H1 (cell line): ENCODE results near the gene OR4K2. TPM values are rescaled to one million over a fixed set of nuclear protein-coding genes. Genes with fewer than 3 reads are reported as not detected.

Source experiments
- CTCF ChIA-PET: fragments of 300-600 bp; sonication (Branson Sonifier 250); formaldehyde crosslinking; loops from one replicate; lab custom pipeline; 2021; ENCODE audit not compliant: partially characterized antibody; lab: Charles Lee
- POLR2A ChIA-PET: fragments of 300-600 bp; sonication (Branson Sonifier 250); formaldehyde crosslinking; loops from one replicate; lab custom pipeline; 2021; ENCODE audit warnings: inconsistent platforms; ENCODE audit not compliant: partially characterized antibody; lab: Charles Lee
- DNase-seq, 2 experiments: peaks; one replicate each; pipeline versions ENCODE4 v3.0.0 to v3.0.0-alpha.2; 2010 to 2022; ENCODE audit warnings: low spot score in 2 of 2, low read depth in 1 of 2, mixed read lengths in 1 of 2
- FAIRE-seq: peaks from 2 replicates; lab custom pipeline; 2011; peaks lifted over from hg19 to GRCh38; lab: Jason Lieb, UNC
- H2AFZ ChIP-seq: 2 replicates; pipeline ENCODE4 v1.8.1; 2012; ENCODE audit warnings: low read length, inconsistent platforms
- H2AK5ac ChIP-seq: 2 replicates; pipeline ENCODE4 v1.6.1; 2013; ENCODE audit warnings: low read depth, low read length
- H2BK120ac ChIP-seq: replicated peaks from 2 replicates; pipeline ENCODE3; 2013; ENCODE audit warnings: low read depth, low read length, inconsistent platforms
- H2BK12ac ChIP-seq: 2 replicates; pipeline ENCODE4 v1.6.1; 2013; ENCODE audit warnings: low read depth, low read length
- H2BK15ac ChIP-seq: 2 replicates; pipeline ENCODE4 v1.6.1; 2013; ENCODE audit warnings: low read length
- H2BK20ac ChIP-seq: 2 replicates; pipeline ENCODE4 v1.6.1; 2013; ENCODE audit warnings: low read length
- H2BK5ac ChIP-seq: 2 replicates; pipeline ENCODE4 v1.6.1; 2013; ENCODE audit warnings: low read depth, low read length
- H3K14ac ChIP-seq: 2 replicates; pipeline ENCODE4 v1.6.1; 2013; ENCODE audit warnings: inconsistent platforms; ENCODE audit not compliant: insufficient read length
- H3K18ac ChIP-seq: 2 replicates; pipeline ENCODE4 v1.6.1; 2013; ENCODE audit warnings: low read length; ENCODE audit errors: extremely low read depth
- H3K23ac ChIP-seq: 2 replicates; pipeline ENCODE4 v1.6.1; 2013; ENCODE audit warnings: inconsistent platforms; ENCODE audit not compliant: insufficient read length
- H3K23me2 ChIP-seq: 2 replicates; pipeline ENCODE4 v1.6.1; 2013; ENCODE audit warnings: low read depth, low read length
- H3K27ac ChIP-seq: 2 replicates; pipeline ENCODE4 v1.6.1; 2011; ENCODE audit warnings: low read depth, low read length, inconsistent platforms
- H3K27me3 ChIP-seq, 4 experiments: replicated peaks in 1 of 4; 1 replicate in 1 of 4; 2 replicates in 3 of 4; pipeline versions ENCODE4 v1.6.1 to v1.8.1; 2011 to 2013; ENCODE audit warnings: low read length in 3 of 4, mild to moderate bottlenecking in 3 of 4, inconsistent platforms in 2 of 4, mixed read lengths in 2 of 4, moderate library complexity in 1 of 4; ENCODE audit not compliant: control insufficient read depth in 3 of 4, insufficient read depth in 3 of 4; ENCODE audit errors: extremely low read depth in 1 of 4
- H3K36me3 ChIP-seq, 4 experiments: 2 replicates each; pipeline versions ENCODE4 v1.6.1 to v1.8.1; 2011 to 2013; ENCODE audit warnings: mild to moderate bottlenecking in 4 of 4, low read length in 3 of 4, moderate library complexity in 2 of 4, control low read depth in 1 of 4, inconsistent platforms in 1 of 4; ENCODE audit not compliant: insufficient read depth in 4 of 4, control insufficient read depth in 2 of 4
- H3K4ac ChIP-seq: replicated peaks from 2 replicates; pipeline ENCODE3; 2013; ENCODE audit warnings: low read length, low read depth, mixed read lengths, inconsistent platforms; ENCODE audit not compliant: insufficient read length
- H3K4me1 ChIP-seq, 4 experiments: replicated peaks in 1 of 4; 1 replicate in 1 of 4; 2 replicates in 3 of 4; pipeline versions ENCODE4 v1.6.1 to v1.8.1; 2011 to 2013; ENCODE audit warnings: low read length in 3 of 4, inconsistent platforms in 2 of 4, mixed read lengths in 1 of 4; ENCODE audit not compliant: insufficient read depth in 4 of 4, control insufficient read depth in 3 of 4
- H3K4me2 ChIP-seq, 2 experiments: 2 replicates each; pipeline versions ENCODE4 v1.6.1 to v1.8.1; 2011 to 2013; ENCODE audit warnings: low read depth in 2 of 2, low read length in 2 of 2, control low read depth in 1 of 2, inconsistent platforms in 1 of 2, mild to moderate bottlenecking in 1 of 2; ENCODE audit not compliant: insufficient read depth in 1 of 2
- H3K4me3 ChIP-seq, 4 experiments: fragments of 200-600, 300-600 bp in 1 of 4; sonication (generic), shearing (Covaris generic), sonication (Bioruptor Twin) in 1 of 4; 2 replicates each; pipeline versions ENCODE4 v1.5.1 to v1.8.1; 2011 to 2016; ENCODE audit warnings: low read length in 4 of 4, low read depth in 3 of 4, control low read depth in 2 of 4, inconsistent platforms in 2 of 4, mild to moderate bottlenecking in 2 of 4, mixed read lengths in 1 of 4, moderate library complexity in 1 of 4; ENCODE audit not compliant: insufficient read depth in 2 of 4; ENCODE audit errors: extremely low read depth in 1 of 4
- H3K56ac ChIP-seq: replicated peaks from 2 replicates; pipeline ENCODE3; 2013; ENCODE audit warnings: low read depth, mild to moderate bottlenecking, mixed read lengths, low read length, inconsistent platforms; ENCODE audit not compliant: insufficient read length
- H3K79me1 ChIP-seq: 2 replicates; pipeline ENCODE4 v1.6.1; 2013; ENCODE audit warnings: low read depth, low read length, control low read depth
- H3K79me2 ChIP-seq, 2 experiments: 2 replicates each; pipeline versions ENCODE4 v1.6.1 to v1.8.1; 2012 to 2013; ENCODE audit warnings: low read length in 2 of 2, mild to moderate bottlenecking in 2 of 2, inconsistent platforms in 1 of 2; ENCODE audit not compliant: insufficient read depth in 2 of 2, control insufficient read depth in 1 of 2
- H3K9ac ChIP-seq, 4 experiments: replicated peaks in 1 of 4; 1 replicate in 1 of 4; 2 replicates in 3 of 4; pipeline versions ENCODE4 v1.6.1 to v1.8.1; 2011 to 2013; ENCODE audit warnings: low read depth in 3 of 4, low read length in 3 of 4, control low read depth in 2 of 4, mild to moderate bottlenecking in 2 of 4, moderate library complexity in 2 of 4, inconsistent platforms in 1 of 4; ENCODE audit errors: extremely low read depth in 1 of 4
- H3K9me3 ChIP-seq, 2 experiments: 2 replicates each; pipeline versions ENCODE4 v1.6.1 to v1.8.1; 2012 to 2013; ENCODE audit warnings: mild to moderate bottlenecking in 2 of 2, moderate library complexity in 2 of 2, control low read depth in 1 of 2, inconsistent platforms in 1 of 2, low read depth in 1 of 2, low read length in 1 of 2, mixed read lengths in 1 of 2; ENCODE audit not compliant: insufficient read depth in 2 of 2
- H4K20me1 ChIP-seq, 2 experiments: replicated peaks in 1 of 2; 2 replicates each; pipeline versions ENCODE3 to v1.8.1; 2011 to 2013; ENCODE audit warnings: inconsistent platforms in 2 of 2, low read length in 2 of 2, mild to moderate bottlenecking in 1 of 2; ENCODE audit not compliant: insufficient read depth in 2 of 2, control insufficient read depth in 1 of 2
- H4K5ac ChIP-seq: 2 replicates; pipeline ENCODE4 v1.6.1; 2013; ENCODE audit warnings: low read length, low read depth, mixed read lengths, inconsistent platforms; ENCODE audit not compliant: insufficient read length
- H4K8ac ChIP-seq: 2 replicates; pipeline ENCODE4 v1.8.0; 2013; ENCODE audit warnings: mild to moderate bottlenecking, moderate library complexity, low read length, inconsistent platforms; ENCODE audit not compliant: insufficient read depth; ENCODE audit errors: extremely low read depth
- H4K91ac ChIP-seq: replicated peaks from 2 replicates; pipeline ENCODE3; 2013; ENCODE audit warnings: low read length, mixed read lengths, inconsistent platforms; ENCODE audit not compliant: insufficient read length
- BACH1 ChIP-seq: IDR thresholded peaks from 2 replicates; pipeline ENCODE4 v1.6.1; 2012; ENCODE audit warnings: low read length, improper control_type of control experiment
- CHD1 ChIP-seq: IDR thresholded peaks from 2 replicates; pipeline ENCODE4 v1.6.1; 2012; ENCODE audit warnings: low read depth, low read length, improper control_type of control experiment
- CTBP2 ChIP-seq: IDR thresholded peaks from 2 replicates; pipeline ENCODE4 v1.7.0; 2011; ENCODE audit warnings: borderline replicate concordance, mild to moderate bottlenecking, moderate library complexity, mixed read lengths, low read length; ENCODE audit not compliant: insufficient read depth, insufficient read length
- EZH2 ChIP-seq: fragments of 200-600 bp; sonication (generic); IDR thresholded peaks from 2 replicates; pipeline ENCODE4 v1.7.1; 2012; ENCODE audit warnings: low read depth, mild to moderate bottlenecking, moderate library complexity, low read length, inconsistent platforms; ENCODE audit not compliant: severe bottlenecking
- JUN ChIP-seq: IDR thresholded peaks from 2 replicates; pipeline ENCODE4 v1.6.1; 2011; ENCODE audit warnings: low read depth, mild to moderate bottlenecking, improper control_type of control experiment, low read length
- POU5F1 ChIP-seq: IDR thresholded peaks from 2 replicates; pipeline ENCODE4 v1.6.1; 2011; ENCODE audit warnings: low read depth, mild to moderate bottlenecking, low read length, moderate library complexity
- RBBP5 ChIP-seq: IDR thresholded peaks from 2 replicates; pipeline ENCODE4 v1.7.1; 2012; ENCODE audit warnings: low read depth, mild to moderate bottlenecking, inconsistent platforms, low read length, moderate library complexity, borderline replicate concordance
- RFX5 ChIP-seq: IDR thresholded peaks from 2 replicates; pipeline ENCODE4 v1.6.1; 2011; ENCODE audit warnings: low read depth, low read length, improper control_type of control experiment, borderline replicate concordance
- RXRA ChIP-seq: IDR thresholded peaks from 2 replicates; pipeline ENCODE4 v1.6.1; 2011; ENCODE audit warnings: low read depth, mild to moderate bottlenecking, low read length, moderate library complexity; ENCODE audit not compliant: insufficient read depth
- SIN3A ChIP-seq, 2 experiments: IDR thresholded peaks in 1 of 2; conservative IDR thresholded peaks in 1 of 2; 2 replicates each; pipeline ENCODE4 v1.6.1; 2011 to 2012; ENCODE audit warnings: low read length in 2 of 2, improper control_type of control experiment in 1 of 2, low read depth in 1 of 2, mild to moderate bottlenecking in 1 of 2
- SIX5 ChIP-seq: IDR thresholded peaks from 2 replicates; pipeline ENCODE4 v1.6.1; 2011; ENCODE audit warnings: mild to moderate bottlenecking, low read depth, low read length
- SP2 ChIP-seq: IDR thresholded peaks from 2 replicates; pipeline ENCODE4 v1.6.1; 2012; ENCODE audit warnings: mild to moderate bottlenecking, low read length, inconsistent platforms
- WGBS, 2 experiments: shearing (Covaris generic) in 1 of 2; methylation state at CpG; one replicate each; pipeline versions ENCODE4 v1.1.6 to v1.1.7; 2013 to 2015; ENCODE audit warnings: low lambda C conversion rate in 2 of 2, mixed read lengths in 2 of 2, inconsistent platforms in 1 of 2, low coverage in 1 of 2, missing lambda C conversion rate in 1 of 2; ENCODE audit not compliant: insufficient replicate concordance in 2 of 2, insufficient coverage in 1 of 2, insufficient read length in 1 of 2; ENCODE audit errors: extremely low coverage in 1 of 2, missing lambda C conversion rate in 1 of 2; 5-methylcytosine and 5-hydroxymethylcytosine counted together
- polyA plus RNA-seq, 7 experiments: library from polyadenylated mRNA; depleted of rRNA in 3 of 7; stranded (reverse) in 5 of 7; unstranded in 2 of 7; fragments of >200 nt in 5 of 7; fragments of 200-250 nt in 2 of 7; gene quantifications; 1 replicate in 5 of 7; 2 replicates in 1 of 7; 4 replicates in 1 of 7; pipeline versions ENCODE4 v1.2.1 to v1.2.3, GENCODE V29; 2011 to 2013; ENCODE audit warnings: missing spikeins in 2 of 7, mixed read lengths in 2 of 7
- total RNA-seq: library from RNA; stranded (reverse); fragmentation: NEBNext Ultra II Directional; extraction: Animal tissue kit (Norgen Biotek cat#: 25700); gene quantifications from 2 replicates; pipeline ENCODE4 v1.2.1, GENCODE V29; 2021
- TF ChIP-seq, protein P1 (sequence below): IDR thresholded peaks from 2 replicates; pipeline ENCODE4 v1.6.1; 2012; ENCODE audit warnings: low read length, inconsistent platforms

The OR4K2 gene
- total and polyA plus RNA-seq, 2 of the 8 experiments (the other 6 are each of a cell fraction or from before 2014, with no cell fraction given): not detected

GRCh38 chr14:19873178-19873577 is 1.8 kb upstream of the OR4K2 start:
- Histone ChIP-seq H3K56ac (no peak overlapping the region), H3K4me1 (no peaks in the 10 kb centered on the region), H3K14ac (no peak overlapping the region), H3K79me1 (no peaks in the 10 kb centered on the region), H3K23ac (no peak overlapping the region), H3K79me2 (no peaks in the 10 kb centered on the region), H2BK5ac (no peak overlapping the region), H2BK120ac (no peak overlapping the region), H3K4me2 (no peak overlapping the region), H3K27ac (no peak overlapping the region), H2BK12ac (no peak overlapping the region), H3K4ac (no peak overlapping the region), H3K36me3 (no peaks in the 10 kb centered on the region), H3K9me3 (peaks cover 42 to 54% of the 10 kb centered on the region in 2 experiments), H3K23me2 (no peaks in the 10 kb centered on the region), H4K8ac (no peak overlapping the region), H3K4me3 (no peak overlapping the region), H3K9ac (no peak overlapping the region), H3K27me3 (no peaks in the 10 kb centered on the region), H3K18ac (no peak overlapping the region), H4K20me1 (no peaks in the 10 kb centered on the region), H2AK5ac (no peak overlapping the region), H2AFZ (no peak overlapping the region), H4K5ac (no peak overlapping the region), H4K91ac (no peak overlapping the region), H2BK15ac (no peak overlapping the region), H2BK20ac (no peak overlapping the region)
- DNase-seq (no peak), FAIRE-seq (no peak)
- CTCF ChIA-PET: no interaction called here
- POLR2A ChIA-PET: no interaction called here
- whole genome bisulfite sequencing, 2 experiments: 68% methylated on average over 6 of the region's 6 CpGs; no CpG with 5 or more reads in 1 of the 2 experiments
- no peak for TF ChIP-seq SIN3A (conservative IDR thresholded peaks at IDR 0.05 in 1 of 2, IDR thresholded peaks at IDR 0.05 in 1 of 2; ENCODE audit: low read depth in 1 of 2, low read length in 2 of 2)
- TF ChIP-seq EZH2: no peak
- no peak for TF ChIP-seq RBBP5
- TF ChIP-seq SIX5: no peak
- no peak for TF ChIP-seq RXRA
- no peak for TF ChIP-seq POU5F1
- TF ChIP-seq JUN: no peak
- no peak for TF ChIP-seq CHD1
- no peak for TF ChIP-seq RFX5
- TF ChIP-seq, protein P1, sequence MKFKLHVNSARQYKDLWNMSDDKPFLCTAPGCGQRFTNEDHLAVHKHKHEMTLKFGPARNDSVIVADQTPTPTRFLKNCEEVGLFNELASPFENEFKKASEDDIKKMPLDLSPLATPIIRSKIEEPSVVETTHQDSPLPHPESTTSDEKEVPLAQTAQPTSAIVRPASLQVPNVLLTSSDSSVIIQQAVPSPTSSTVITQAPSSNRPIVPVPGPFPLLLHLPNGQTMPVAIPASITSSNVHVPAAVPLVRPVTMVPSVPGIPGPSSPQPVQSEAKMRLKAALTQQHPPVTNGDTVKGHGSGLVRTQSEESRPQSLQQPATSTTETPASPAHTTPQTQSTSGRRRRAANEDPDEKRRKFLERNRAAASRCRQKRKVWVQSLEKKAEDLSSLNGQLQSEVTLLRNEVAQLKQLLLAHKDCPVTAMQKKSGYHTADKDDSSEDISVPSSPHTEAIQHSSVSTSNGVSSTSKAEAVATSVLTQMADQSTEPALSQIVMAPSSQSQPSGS: no peak
- TF ChIP-seq BACH1: no peak
- TF ChIP-seq CTBP2: no peak
- no peak for TF ChIP-seq SP2
